ENCODE data around the gene RARA.
A peak's percentile ranks its signal among the peaks of the same experiment; 100 is the strongest.

- TF ChIP-seq, protein P1, sequence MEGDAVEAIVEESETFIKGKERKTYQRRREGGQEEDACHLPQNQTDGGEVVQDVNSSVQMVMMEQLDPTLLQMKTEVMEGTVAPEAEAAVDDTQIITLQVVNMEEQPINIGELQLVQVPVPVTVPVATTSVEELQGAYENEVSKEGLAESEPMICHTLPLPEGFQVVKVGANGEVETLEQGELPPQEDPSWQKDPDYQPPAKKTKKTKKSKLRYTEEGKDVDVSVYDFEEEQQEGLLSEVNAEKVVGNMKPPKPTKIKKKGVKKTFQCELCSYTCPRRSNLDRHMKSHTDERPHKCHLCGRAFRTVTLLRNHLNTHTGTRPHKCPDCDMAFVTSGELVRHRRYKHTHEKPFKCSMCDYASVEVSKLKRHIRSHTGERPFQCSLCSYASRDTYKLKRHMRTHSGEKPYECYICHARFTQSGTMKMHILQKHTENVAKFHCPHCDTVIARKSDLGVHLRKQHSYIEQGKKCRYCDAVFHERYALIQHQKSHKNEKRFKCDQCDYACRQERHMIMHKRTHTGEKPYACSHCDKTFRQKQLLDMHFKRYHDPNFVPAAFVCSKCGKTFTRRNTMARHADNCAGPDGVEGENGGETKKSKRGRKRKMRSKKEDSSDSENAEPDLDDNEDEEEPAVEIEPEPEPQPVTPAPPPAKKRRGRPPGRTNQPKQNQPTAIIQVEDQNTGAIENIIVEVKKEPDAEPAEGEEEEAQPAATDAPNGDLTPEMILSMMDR (IDR thresholded peaks at IDR 0.05) = peak; percentile 69 to 90 (median 74)
- TF ChIP-seq POLR2A (IDR thresholded peaks at IDR 0.05) = no peak
Observed at GRCh38 chr17:40303009-40303657, 5.8 kb upstream of the RARA start.

All from right lobe of liver (tissue), 4 donors.